Activated CD8-positive, alpha-beta memory T cell treated with anti-CD3 and anti-CD28 coated beads, Interleukin-2, amount 50 U/mL, for 4 hours (primary cell): ENCODE results near the gene LYRM1.
"Not testable (repeated sequence)": the region's sequence is repeated elsewhere in the genome, so short reads cannot be mapped to it uniquely, and the experiment has no call there.

Experiments used
- DNase-seq: peaks from one replicate; pipeline ENCODE4 v3.0.0-alpha.2; 2020

LYRM1 gene

GRCh38 chr16:20940871-20941635, 40.5 kb downstream of the LYRM1 start:
- no peak for DNase-seq

- DNase-seq, result no peak
These were observed 41.0 kb downstream of the LYRM1 start for GRCh38 chr16:20941636-20941926.

GRCh38 chr16:20942256-20942655, 41.7 kb downstream of the LYRM1 start:
- no peak for DNase-seq

GRCh38 chr16:20944861-20945574, 44.4 kb downstream of the LYRM1 start:
- DNase-seq, result no peak

GRCh38 chr16:20945575-20945875, 45.0 kb downstream of the LYRM1 start:
- DNase-seq, result not testable (repeated sequence)

- no peak for DNase-seq
These were observed 45.6 kb downstream of the LYRM1 start for GRCh38 chr16:20946015-20946629.

GRCh38 chr16:20948444-20948843, 47.9 kb downstream of the LYRM1 start:
- no peak for DNase-seq

- no peak for DNase-seq
These were observed 49.1 kb downstream of the LYRM1 start for GRCh38 chr16:20949660-20950059.

- no peak for DNase-seq
These were observed 49.7 kb downstream of the LYRM1 start for GRCh38 chr16:20950294-20950693.

- DNase-seq, result no peak
These were observed 51.8 kb downstream of the LYRM1 start for GRCh38 chr16:20952139-20952920.

- no peak for DNase-seq
These were observed 54.0 kb downstream of the LYRM1 start for GRCh38 chr16:20954574-20954973.

GRCh38 chr16:20956319-20956718, 55.7 kb downstream of the LYRM1 start:
- no peak for DNase-seq

GRCh38 chr16:20957153-20957552, 56.6 kb downstream of the LYRM1 start:
- no peak for DNase-seq

GRCh38 chr16:20960899-20961298, 60.3 kb downstream of the LYRM1 start:
- DNase-seq, result no peak

GRCh38 chr16:20968765-20969164, 68.2 kb downstream of the LYRM1 start:
- no peak for DNase-seq

- DNase-seq, result no peak
These were observed 68.8 kb downstream of the LYRM1 start for GRCh38 chr16:20969386-20969785.

GRCh38 chr16:20971401-20971800, 70.8 kb downstream of the LYRM1 start:
- no peak for DNase-seq

- not testable (repeated sequence) for DNase-seq
These were observed 72.6 kb downstream of the LYRM1 start for GRCh38 chr16:20973201-20973600.
